Measurements from ENCODE around the gene UNC93B1.
"Not testable (repeated sequence)": the region's sequence is repeated elsewhere in the genome, so short reads cannot be mapped to it uniquely, and the experiment has no call there.

- TF ChIP-seq CTCF (optimal IDR thresholded peaks at IDR 0.05 in 1 of 3, IDR thresholded peaks at IDR 0.05 in 1 of 3, conservative IDR thresholded peaks at IDR 0.05 in 1 of 3; ENCODE audit: extremely low read depth in 1 of 3, insufficient read depth in 2 of 3, low read length in 3 of 3); EZH2 (IDR thresholded peaks at IDR 0.05; ENCODE audit: low read length): not testable (repeated sequence)
These were observed 22.7 kb downstream of the UNC93B1 start for GRCh38 chr11:67981226-67981625.

Data from keratinocyte (primary cell).